ENCODE results near the gene TPCN2. TPM values are rescaled to one million over a fixed set of nuclear protein-coding genes. Genes with fewer than 3 reads are reported as not detected.

The TPCN2 gene
- total and polyA plus RNA-seq, 9 of the 15 experiments (the other 6 are each of a cell fraction or from before 2014, with no cell fraction given), result 0.66 to 10.2 (median 4.6) TPM

- Histone ChIP-seq H4K20me1 (replicated peaks; ENCODE audit: control insufficient read depth, insufficient read depth, low read length) (no peaks in the 10 kb centered on the region), H3K4me1 (replicated peaks in 1 of 2; ENCODE audit: control insufficient read depth in 2 of 2, insufficient read depth in 2 of 2, low read length in 2 of 2) (peaks cover 0 to 4% of the 10 kb centered on the region in 2 experiments; a peak in 2 of 5 replicates), H3K9me3 (replicated peaks; ENCODE audit: control insufficient read depth, insufficient read depth, low read depth, low read length) (peaks cover 2% of the 10 kb centered on the region; the same call in 1 of the 2 replicates), H3K27ac (ENCODE audit: extremely low read depth, low read depth, low read length) (no peak overlapping the region), H2AFZ (ENCODE audit: low read depth, low read length) (no peak overlapping the region), H3K4me3 (no peak overlapping the region), H3K27me3 (ENCODE audit: control insufficient read depth in 2 of 2, insufficient read depth in 2 of 2, low read length in 2 of 2) (peaks cover 12 to 54% of the 10 kb centered on the region in 2 experiments), H3K4me2 (ENCODE audit: insufficient read depth, low read length) (no peak overlapping the region), H3K9me1 (ENCODE audit: control insufficient read depth, insufficient read depth, low read length) (no peaks in the 10 kb centered on the region), H3K36me3 (ENCODE audit: control insufficient read depth, insufficient read depth, low read length) (no peaks in the 10 kb centered on the region), H3K79me2 (ENCODE audit: control insufficient read depth, insufficient read depth, low read length) (no peaks in the 10 kb centered on the region), H3K9ac (ENCODE audit: insufficient read depth in 1 of 2, low read depth in 2 of 2, low read length in 2 of 2) (no peak overlapping the region)
- ChIA-PET POLR2A (no interaction called here), CTCF (ENCODE audit: low intra/inter-chr PET ratio) (no interaction called here)
- intact Hi-C loops (cut with micrococcal nuclease) (no loop called here), in situ Hi-C loops (cut with MboI) (no loop called here)
- DNase-seq (ENCODE audit: extremely low read depth in 1 of 4, low spot score in 3 of 4) (no peak), FAIRE-seq (no peak), ATAC-seq (no peak)
- WGBS (ENCODE audit: insufficient coverage, low coverage, missing lambda C conversion rate), result 2% methylated on average over 9 of the region's 9 CpGs
- BruUV-seq (replicated peaks), result no TSS peak
- TF ChIP-seq ZBTB12 (CRISPR knock-in tag; IDR thresholded peaks at IDR 0.05), result no peak
- no peak for TF ChIP-seq SMARCB1 (IDR thresholded peaks at IDR 0.05; ENCODE audit: insufficient read length, low read depth)
- no peak for TF ChIP-seq KAT2B (IDR thresholded peaks at IDR 0.05; ENCODE audit: low read depth, low read length)
- TF ChIP-seq SLC30A9 (CRISPR knock-in tag; IDR thresholded peaks at IDR 0.05), result no peak
- TF ChIP-seq ZNF699 (CRISPR knock-in tag; IDR thresholded peaks at IDR 0.05; ENCODE audit: insufficient replicate concordance), result no peak
- TF ChIP-seq IRF9 (tag; IDR thresholded peaks at IDR 0.05), result no peak
- no peak for TF ChIP-seq FOXJ2 (tag; IDR thresholded peaks at IDR 0.05)
- no peak for TF ChIP-seq FOXP4 (CRISPR knock-in tag; IDR thresholded peaks at IDR 0.05; ENCODE audit: borderline replicate concordance)
- TF ChIP-seq ZNF263 (CRISPR knock-in tag; IDR thresholded peaks at IDR 0.05; ENCODE audit: borderline replicate concordance), result no peak
- no peak for TF ChIP-seq FOSL1 (tag; conservative IDR thresholded peaks at IDR 0.05)
- no peak for TF ChIP-seq ZNF277 (CRISPR knock-in tag; IDR thresholded peaks at IDR 0.05; ENCODE audit: borderline replicate concordance)
- TF ChIP-seq ZNF134 (CRISPR knock-in tag; conservative IDR thresholded peaks at IDR 0.05), result no peak
- no peak for TF ChIP-seq SMAD1 (IDR thresholded peaks at IDR 0.05; ENCODE audit: low read depth, low read length, partially characterized antibody)
- no peak for TF ChIP-seq POLR2AphosphoS5 (IDR thresholded peaks at IDR 0.05; ENCODE audit: control insufficient read depth, insufficient read depth, low read depth, low read length)
- no peak for TF ChIP-seq KDM2B (CRISPR knock-in tag; IDR thresholded peaks at IDR 0.05)
- TF ChIP-seq PTTG1 (tag; IDR thresholded peaks at IDR 0.05; ENCODE audit: low read depth), result no peak
- TF ChIP-seq ZNF324 (CRISPR knock-in tag; IDR thresholded peaks at IDR 0.05), result no peak
- TF ChIP-seq ZNF175 (CRISPR knock-in tag; IDR thresholded peaks at IDR 0.05; ENCODE audit: low read depth), result no peak
These were observed 131.5 kb downstream of the TPCN2 start for GRCh38 chr11:69180226-69180625.

Data from K562 (cell line).